WTC11 (cell line): ENCODE results near the gene NFIX. TPM values are rescaled to one million over a fixed set of nuclear protein-coding genes. Genes with fewer than 3 reads are reported as not detected.

Experiments
- ATAC-seq: fragments of 200-7000 bp; cut with Tn5 transposase; 2 replicates; pipeline ENCODE4 v1.10.0; 2021; ENCODE audit warnings: mild to moderate bottlenecking, moderate library complexity
- CTCF ChIA-PET: fragments of 300-600 bp; sonication (Branson Sonifier 250); formaldehyde crosslinking; loops from one replicate; lab custom pipeline; 2021; ENCODE audit warnings: antibody characterized with exemption; lab: Charles Lee
- POLR2A ChIA-PET: fragments of 350-600 bp; sonication (Branson Sonifier 250); formaldehyde crosslinking; loops from one replicate; lab custom pipeline; 2021; ENCODE audit warnings: antibody characterized with exemption; lab: Charles Lee
- DNase-seq: peaks from one replicate; pipeline ENCODE4 v3.0.0; 2021; ENCODE audit warnings: low spot score
- H3K27ac Mint-ChIP-seq: 2 replicates; pipeline ENCODE4 v1.8.0; 2021; ENCODE audit warnings: mixed read lengths
- H3K27me3 Mint-ChIP-seq: 2 replicates; pipeline ENCODE4 v1.8.0; 2021; ENCODE audit warnings: low read depth, mild to moderate bottlenecking, moderate library complexity, mixed read lengths
- H3K36me3 Mint-ChIP-seq: 2 replicates; pipeline ENCODE4 v1.8.0; 2021; ENCODE audit warnings: mixed read lengths
- H3K4me1 Mint-ChIP-seq: 2 replicates; pipeline ENCODE4 v1.8.0; 2022; ENCODE audit warnings: mixed read lengths
- H3K4me3 Mint-ChIP-seq: 2 replicates; pipeline ENCODE4 v1.8.0; 2021; ENCODE audit warnings: mild to moderate bottlenecking, moderate library complexity, mixed read lengths
- H3K9me3 Mint-ChIP-seq: 2 replicates; pipeline ENCODE4 v1.8.0; 2021; ENCODE audit warnings: mixed read lengths
- ARID4B ChIP-seq: sonication (generic); formaldehyde crosslinking; IDR thresholded peaks from 2 replicates; pipeline ENCODE4 v1.8.0; 2023; ENCODE audit warnings: missing genetic modification reagents, mild to moderate bottlenecking, borderline replicate concordance
- ATF1 ChIP-seq: sonication (generic); formaldehyde crosslinking; IDR thresholded peaks from 2 replicates; pipeline ENCODE4 v1.8.1; 2023; ENCODE audit warnings: mild to moderate bottlenecking, moderate library complexity, missing genetic modification reagents
- CBFB ChIP-seq: sonication (generic); formaldehyde crosslinking; IDR thresholded peaks from 2 replicates; pipeline ENCODE4 v1.8.1; 2022; ENCODE audit warnings: mild to moderate bottlenecking, low read depth, missing genetic modification reagents
- E2F5 ChIP-seq: sonication (generic); formaldehyde crosslinking; IDR thresholded peaks from 2 replicates; pipeline ENCODE4 v1.8.1; 2022; ENCODE audit warnings: mild to moderate bottlenecking, moderate library complexity, missing genetic modification reagents
- ESRRA ChIP-seq: sonication (generic); formaldehyde crosslinking; IDR thresholded peaks from 2 replicates; pipeline ENCODE4 v1.8.1; 2022; ENCODE audit warnings: mild to moderate bottlenecking, missing genetic modification reagents, borderline replicate concordance
- FOXP4 ChIP-seq: sonication (generic); formaldehyde crosslinking; IDR thresholded peaks from 2 replicates; pipeline ENCODE4 v1.8.0; 2022; ENCODE audit warnings: mild to moderate bottlenecking, missing genetic modification reagents
- GABPB1 ChIP-seq: sonication (generic); formaldehyde crosslinking; IDR thresholded peaks from 2 replicates; pipeline ENCODE4 v1.8.1; 2023; ENCODE audit warnings: mild to moderate bottlenecking, missing genetic modification reagents
- HMGA2 ChIP-seq: fragments of 250-450 bp; sonication (Bioruptor Pico); IDR thresholded peaks from 2 replicates; pipeline ENCODE4 v1.4.0; 2021; ENCODE audit warnings: mild to moderate bottlenecking, moderate library complexity
- MXD4 ChIP-seq: fragments of 250-450 bp; sonication (Bioruptor Pico); IDR thresholded peaks from 2 replicates; pipeline ENCODE4 v1.8.0; 2021; ENCODE audit warnings: mild to moderate bottlenecking, moderate library complexity, borderline replicate concordance
- NR2C2 ChIP-seq: sonication (generic); formaldehyde crosslinking; IDR thresholded peaks from 2 replicates; pipeline ENCODE4 v1.8.0; 2022; ENCODE audit warnings: mild to moderate bottlenecking, missing genetic modification reagents
- RORB ChIP-seq: fragments of 250-450 bp; sonication (Bioruptor Pico); IDR thresholded peaks from 2 replicates; pipeline ENCODE4 v1.9.0; 2021; ENCODE audit warnings: mild to moderate bottlenecking
- SMAD3 ChIP-seq: sonication (generic); formaldehyde crosslinking; IDR thresholded peaks from 2 replicates; pipeline ENCODE4 v1.8.0; 2022; ENCODE audit warnings: missing genetic modification reagents, mild to moderate bottlenecking, borderline replicate concordance
- TP53 ChIP-seq: sonication (generic); formaldehyde crosslinking; IDR thresholded peaks from 2 replicates; pipeline ENCODE4 v1.8.1; 2023; ENCODE audit warnings: mild to moderate bottlenecking, missing genetic modification reagents
- ZNF219 ChIP-seq: sonication (generic); formaldehyde crosslinking; IDR thresholded peaks from 2 replicates; pipeline ENCODE4 v1.8.0; 2023; ENCODE audit warnings: missing genetic modification reagents, mild to moderate bottlenecking, borderline replicate concordance
- ZNF532 ChIP-seq: fragments of 250-450 bp; sonication (Bioruptor Pico); IDR thresholded peaks from 2 replicates; pipeline ENCODE4 v1.9.0; 2021; ENCODE audit warnings: mild to moderate bottlenecking, borderline replicate concordance
- total RNA-seq: library from RNA; stranded (reverse); gene quantifications from 3 replicates; pipeline ENCODE4 v1.2.3, GENCODE V29; 2021

Gene NFIX
- total RNA-seq, 1 experiment from 2014 or later: 1.4 TPM

GRCh38 chr19:13134626-13135025 is 139.4 kb downstream of the NFIX start:
- Mint-ChIP-seq H3K36me3 (peaks cover 34% of the 10 kb centered on the region), H3K9me3 (no peaks in the 10 kb centered on the region), H3K4me1 (peaks cover 5% of the 10 kb centered on the region), H3K27me3 (no peaks in the 10 kb centered on the region), H3K27ac (no peak overlapping the region; the same call in 1 of the 2 replicates), H3K4me3 (no peak overlapping the region)
- DNase-seq (no peak), ATAC-seq (no peak)
- CTCF ChIA-PET: interaction anchor here (1.4 kb wide), 1 partner anchor 15 kb away, joined by 3 read pairs; no protein-coding TSS in a partner anchor
- TF ChIP-seq CBFB (CRISPR knock-in tag) (no peak), HMGA2 (CRISPR knock-in tag) (no peak), SMAD3 (CRISPR knock-in tag) (no peak), TP53 (CRISPR knock-in tag) (no peak), ESRRA (no peak), GABPB1 (no peak), ZNF532 (CRISPR knock-in tag) (no peak), MXD4 (no peak), ZNF219 (CRISPR knock-in tag) (no peak), E2F5 (CRISPR knock-in tag) (no peak)
- POLR2A ChIA-PET: no interaction called here

- ChIA-PET CTCF (no interaction called here), POLR2A (no interaction called here)
- H3K36me3 Mint-ChIP-seq: peaks cover 34% of the 10 kb centered on the region
Observed at GRCh38 chr19:13135068-13136062, 140.1 kb downstream of the NFIX start.

More at GRCh38 chr19:13135068-13136062, 140.1 kb downstream of the NFIX start:
- DNase-seq (no peak), ATAC-seq (no peak)
- H3K9me3 Mint-ChIP-seq: no peaks in the 10 kb centered on the region
- TF ChIP-seq ARID4B (CRISPR knock-in tag) (no peak), NR2C2 (CRISPR knock-in tag) (no peak), HMGA2 (CRISPR knock-in tag) (no peak), CBFB (CRISPR knock-in tag) (no peak), RORB (no peak), FOXP4 (CRISPR knock-in tag) (no peak), ATF1 (CRISPR knock-in tag) (no peak)
- no peak overlapping the region for H3K4me3 Mint-ChIP-seq
- no peak overlapping the region for H3K27ac Mint-ChIP-seq
- H3K4me1 Mint-ChIP-seq: peaks cover 8% of the 10 kb centered on the region
- H3K27me3 Mint-ChIP-seq: no peaks in the 10 kb centered on the region
